Calu3 (cell line): ENCODE measurements around the gene GSTO1. TPM values are rescaled to one million over a fixed set of nuclear protein-coding genes. Genes with fewer than 3 reads are reported as not detected.
A peak's percentile ranks its signal among the peaks of the same experiment; 100 is the strongest.

Experiments used
- BruUV-seq: library from RNA; stranded (reverse); fragments of 400-500 nt; replicated peaks from 2 replicates; lab custom pipeline; 2021; lab: Mats Ljungman, UMichigan
- CTCF ChIA-PET: fragments of 300-600 bp; sonication (Branson Sonifier 250); formaldehyde crosslinking; loops from one replicate; lab custom pipeline; 2022; ENCODE audit warnings: antibody characterized with exemption; lab: Charles Lee
- DNase-seq: peaks from one replicate; pipeline ENCODE4 v3.0.0; 2022
- H3K27ac Mint-ChIP-seq: one replicate; pipeline ENCODE4 v1.8.0; 2022; ENCODE audit warnings: mixed read lengths; ENCODE audit not compliant: unreplicated experiment
- H3K27me3 Mint-ChIP-seq: one replicate; pipeline ENCODE4 v1.8.0; 2022; ENCODE audit warnings: mixed read lengths; ENCODE audit not compliant: unreplicated experiment
- H3K36me3 Mint-ChIP-seq: one replicate; pipeline ENCODE4 v1.8.0; 2022; ENCODE audit warnings: mild to moderate bottlenecking, moderate library complexity, mixed read lengths; ENCODE audit not compliant: insufficient read depth, unreplicated experiment
- H3K4me1 Mint-ChIP-seq: one replicate; pipeline ENCODE4 v1.8.0; 2022; ENCODE audit warnings: mild to moderate bottlenecking, low read depth, mixed read lengths; ENCODE audit not compliant: unreplicated experiment
- H3K4me3 Mint-ChIP-seq: one replicate; pipeline ENCODE4 v1.8.0; 2022; ENCODE audit warnings: mild to moderate bottlenecking, low read depth, moderate library complexity, mixed read lengths; ENCODE audit not compliant: unreplicated experiment
- H3K9me3 Mint-ChIP-seq: one replicate; pipeline ENCODE4 v1.8.0; 2022; ENCODE audit warnings: low read depth, mixed read lengths; ENCODE audit not compliant: unreplicated experiment
- intact Hi-C: fragments of 100-400 bp; cut with micrococcal nuclease; formaldehyde crosslinking; loops from one replicate; pipeline ENCODE4 v1.10.0; 2022; ENCODE audit not compliant: unreplicated experiment
- total RNA-seq: library from RNA; stranded (reverse); gene quantifications from 2 replicates; pipeline ENCODE4 v1.2.3, GENCODE V29; 2022
- TF ChIP-seq, protein P1 (sequence below): fragments of 200-600 bp; IDR thresholded peaks from one replicate; pipeline ENCODE4 v1.8.0; 2022; ENCODE audit warnings: antibody characterized with exemption; ENCODE audit not compliant: unreplicated experiment

The GSTO1 gene
- total RNA-seq, 1 experiment from 2014 or later, result 61.5 TPM

- intact Hi-C loops, result no loop called here
These were observed 35.9 kb upstream of the GSTO1 start for GRCh38 chr10:104218751-104219150.

DNA sequence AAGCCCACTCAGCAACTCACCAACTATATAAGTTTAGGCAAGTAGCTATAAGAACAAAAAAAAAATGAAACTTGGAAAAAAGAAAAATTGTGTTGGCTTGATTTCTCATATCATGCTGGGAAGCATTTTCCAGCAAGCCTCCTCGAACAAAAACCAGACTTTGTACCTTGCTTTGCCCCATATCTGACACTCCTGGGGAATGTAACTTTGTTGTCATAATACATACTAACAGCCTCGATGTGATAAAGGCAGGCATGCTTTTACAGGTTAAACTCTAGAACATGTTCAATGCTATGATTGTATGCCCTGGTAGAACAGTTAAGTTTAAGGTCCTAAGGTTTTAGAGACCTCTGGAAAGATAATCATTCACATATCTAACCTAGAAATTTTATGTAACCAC lies 34.2 kb upstream of the GSTO1 start:
- Mint-ChIP-seq H3K4me3 (no peak overlapping the region), H3K36me3 (peaks cover 5% of the 10 kb centered on the region), H3K27ac (no peak overlapping the region), H3K9me3 (no peaks in the 10 kb centered on the region), H3K27me3 (no peaks in the 10 kb centered on the region), H3K4me1 (no peaks in the 10 kb centered on the region)
- intact Hi-C loops, result no loop called here
- no TSS peak for BruUV-seq
- TF ChIP-seq, protein P1, sequence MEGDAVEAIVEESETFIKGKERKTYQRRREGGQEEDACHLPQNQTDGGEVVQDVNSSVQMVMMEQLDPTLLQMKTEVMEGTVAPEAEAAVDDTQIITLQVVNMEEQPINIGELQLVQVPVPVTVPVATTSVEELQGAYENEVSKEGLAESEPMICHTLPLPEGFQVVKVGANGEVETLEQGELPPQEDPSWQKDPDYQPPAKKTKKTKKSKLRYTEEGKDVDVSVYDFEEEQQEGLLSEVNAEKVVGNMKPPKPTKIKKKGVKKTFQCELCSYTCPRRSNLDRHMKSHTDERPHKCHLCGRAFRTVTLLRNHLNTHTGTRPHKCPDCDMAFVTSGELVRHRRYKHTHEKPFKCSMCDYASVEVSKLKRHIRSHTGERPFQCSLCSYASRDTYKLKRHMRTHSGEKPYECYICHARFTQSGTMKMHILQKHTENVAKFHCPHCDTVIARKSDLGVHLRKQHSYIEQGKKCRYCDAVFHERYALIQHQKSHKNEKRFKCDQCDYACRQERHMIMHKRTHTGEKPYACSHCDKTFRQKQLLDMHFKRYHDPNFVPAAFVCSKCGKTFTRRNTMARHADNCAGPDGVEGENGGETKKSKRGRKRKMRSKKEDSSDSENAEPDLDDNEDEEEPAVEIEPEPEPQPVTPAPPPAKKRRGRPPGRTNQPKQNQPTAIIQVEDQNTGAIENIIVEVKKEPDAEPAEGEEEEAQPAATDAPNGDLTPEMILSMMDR, result no peak
- DNase-seq, result no peak
- CTCF ChIA-PET, result interaction anchor here (0.6 kb wide), 1 partner anchor 10 kb away, joined by 3 read pairs; no protein-coding TSS in a partner anchor

More at GRCh38 chr10:104218751-104219150, 35.9 kb upstream of the GSTO1 start:
- Mint-ChIP-seq H3K27me3 (no peaks in the 10 kb centered on the region), H3K9me3 (no peaks in the 10 kb centered on the region), H3K36me3 (peaks cover 5% of the 10 kb centered on the region), H3K27ac (no peak overlapping the region), H3K4me3 (no peak overlapping the region), H3K4me1 (no peaks in the 10 kb centered on the region)
- TF ChIP-seq, protein P1, result no peak
- no peak for DNase-seq
- CTCF ChIA-PET, result no interaction called here
- no TSS peak for BruUV-seq

DNA sequence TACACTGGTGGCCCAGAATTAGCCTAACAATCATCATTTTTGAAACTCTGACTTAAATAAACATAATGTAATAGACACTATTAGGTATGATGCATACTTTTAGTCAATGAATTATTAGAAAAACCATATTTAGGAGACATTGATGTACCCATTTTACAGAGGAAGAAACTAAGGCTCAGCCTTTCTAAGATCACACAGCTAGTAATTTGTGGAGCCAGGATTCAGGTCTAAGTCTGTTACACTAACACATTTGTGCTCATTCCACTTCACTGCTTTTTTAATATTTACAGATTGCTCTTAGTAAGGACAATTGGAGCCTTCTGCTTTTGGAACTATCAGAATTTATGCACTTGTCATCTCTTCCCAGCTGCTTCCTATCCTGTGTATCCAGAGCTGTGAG lies 31.4 kb upstream of the GSTO1 start:
- BruUV-seq, result no TSS peak
- Mint-ChIP-seq H3K9me3 (no peaks in the 10 kb centered on the region), H3K36me3 (peaks cover 5% of the 10 kb centered on the region), H3K27me3 (no peaks in the 10 kb centered on the region), H3K27ac (no peak overlapping the region), H3K4me3 (no peak overlapping the region), H3K4me1 (no peaks in the 10 kb centered on the region)
- TF ChIP-seq, protein P1, result no peak
- CTCF ChIA-PET, result no interaction called here
- no peak for DNase-seq
- intact Hi-C loops, result no loop called here

- Mint-ChIP-seq H3K4me1 (peaks cover 9% of the 10 kb centered on the region), H3K9me3 (no peaks in the 10 kb centered on the region), H3K36me3 (peaks cover 20% of the 10 kb centered on the region), H3K4me3 (no peak overlapping the region), H3K27me3 (peaks cover under 1% of the 10 kb centered on the region), H3K27ac (no peak overlapping the region)
- DNase-seq, result no peak
- BruUV-seq, result TSS peak; percentile 32
- CTCF ChIA-PET, result no interaction called here
- TF ChIP-seq, protein P1, result no peak
- intact Hi-C loops, result no loop called here
These were observed 24.2 kb upstream of the GSTO1 start for GRCh38 chr10:104230490-104230889.
